ENCODE measurements around the gene CCDC158. TPM values are rescaled to one million over a fixed set of nuclear protein-coding genes. Genes with fewer than 3 reads are reported as not detected.

Gene CCDC158
- total RNA-seq (2021; fragmentation: NEBNext Ultra II Directional; extraction: Animal tissue kit (Norgen Biotek cat#: 25700)): not detected in 2 replicates
- polyA plus RNA-seq (2011; rRNA removed): not detected in 2 replicates
- polyA plus RNA-seq (2011; cell fraction: cytosol; rRNA removed): not detected
- polyA plus RNA-seq (2011; cell fraction: nucleus; rRNA removed): 0.04 TPM
- 0.05 TPM in 1 of 4 replicates, not detected in the others for polyA plus RNA-seq (2012, experiment 1 of 2)
- not detected for polyA plus RNA-seq (2012, experiment 2 of 2)
- 0.02 TPM for polyA plus RNA-seq (2013, experiment 1 of 2)
- polyA plus RNA-seq (2013, experiment 2 of 2): 0.02 TPM
- not detected in 2 replicates for polyA minus RNA-seq (2011; rRNA and poly(A)+ RNA removed)
- polyA minus RNA-seq (2011; cell fraction: cytosol; rRNA and poly(A)+ RNA removed): not detected
- polyA minus RNA-seq (2011; cell fraction: nucleus; rRNA and poly(A)+ RNA removed): not detected
- long read RNA-seq, experiment 1: 0 reads
- long read RNA-seq, experiment 2: 0 reads

DNA sequence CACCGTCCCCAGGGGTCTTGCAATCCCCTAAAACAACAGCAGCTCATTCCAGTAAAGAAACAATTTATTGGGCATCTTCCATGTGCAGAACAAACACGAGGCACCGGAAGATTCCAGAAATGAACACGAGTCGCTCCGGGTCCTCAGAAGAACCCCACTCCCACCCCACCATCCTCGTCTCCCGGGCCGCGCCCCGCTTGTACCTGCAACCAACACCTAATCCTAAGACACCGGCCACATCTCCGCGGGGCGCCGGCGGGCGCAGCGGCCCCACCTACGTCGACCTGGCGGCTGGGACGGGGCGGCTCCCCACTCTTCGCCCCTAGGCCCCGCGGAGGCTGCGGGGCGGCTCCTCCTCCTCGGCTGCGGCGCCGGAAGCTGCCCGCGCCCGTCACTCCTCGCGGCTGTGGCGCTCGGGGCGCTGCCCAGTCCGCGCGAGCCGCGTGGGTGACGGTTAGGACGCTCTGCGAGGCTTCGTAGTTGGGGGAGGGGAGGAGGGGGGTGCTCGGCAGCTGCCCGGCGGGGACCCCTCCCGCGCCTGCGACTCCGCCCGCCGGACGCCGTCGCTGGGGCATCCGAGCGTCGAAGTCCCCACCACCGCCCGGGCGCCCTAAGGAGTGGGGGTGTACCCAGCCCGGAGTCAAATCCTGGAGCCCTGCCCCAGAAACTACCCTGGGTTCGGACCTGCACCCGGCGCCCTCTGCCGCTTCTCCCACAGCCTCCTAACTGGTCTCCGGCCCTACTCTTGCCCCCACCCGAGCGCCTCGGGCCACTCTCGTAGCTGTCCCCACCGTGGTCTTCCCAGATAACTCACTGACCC lies at the start of gene CCDC158:
CCDC158 (minus strand) TSS at position 380 of the 820 bp plus-strand sequence. CDS start 17,934 bp downstream, outside the sequence.
- Histone ChIP-seq H2BK12ac (ENCODE audit: low read depth, low read length) (no peak within 1 kb of the TSS), H3K4ac (replicated peaks; ENCODE audit: insufficient read length, low read depth, low read length) (no peak within 1 kb of the TSS), H3K4me2 (ENCODE audit: insufficient read depth in 1 of 2, low read depth in 2 of 2, low read length in 2 of 2) (no peak within 1 kb of the TSS), H3K56ac (replicated peaks; ENCODE audit: insufficient read length, low read depth, low read length) (no peak within 1 kb of the TSS), H3K27ac (ENCODE audit: low read depth, low read length) (no peak within 1 kb of the TSS), H3K79me1 (ENCODE audit: low read depth, low read length) (no peaks in the 10 kb centered on the region), H3K18ac (ENCODE audit: extremely low read depth, low read length) (no peak within 1 kb of the TSS), H2BK20ac (ENCODE audit: low read length) (no peak within 1 kb of the TSS), H3K9me3 (ENCODE audit: insufficient read depth in 2 of 2, low read depth in 1 of 2, low read length in 1 of 2) (peaks cover 3 to 18% of the 10 kb centered on the region in 2 experiments; a peak in 3 of 4 replicates), H3K36me3 (ENCODE audit: control insufficient read depth in 2 of 4, insufficient read depth in 4 of 4, low read length in 3 of 4) (peaks cover 0 to 7% (median 0%) of the 10 kb centered on the region in 4 experiments; a peak in 1 of 8 replicates), H2BK15ac (ENCODE audit: low read length) (no peak within 1 kb of the TSS), H2AFZ (ENCODE audit: low read length) (peak within 1 kb of the TSS; percentile 89), H4K8ac (ENCODE audit: extremely low read depth, insufficient read depth, low read length) (no peak within 1 kb of the TSS), H4K5ac (ENCODE audit: insufficient read length, low read depth, low read length) (no peak within 1 kb of the TSS), H3K14ac (ENCODE audit: insufficient read length) (no peak within 1 kb of the TSS), H3K79me2 (ENCODE audit: control insufficient read depth in 1 of 2, insufficient read depth in 2 of 2, low read length in 2 of 2) (no peaks in the 10 kb centered on the region), H2BK120ac (replicated peaks; ENCODE audit: low read depth, low read length) (no peak within 1 kb of the TSS), H2AK5ac (ENCODE audit: low read depth, low read length) (no peak within 1 kb of the TSS), H3K23ac (ENCODE audit: insufficient read length) (no peak within 1 kb of the TSS), H2BK5ac (ENCODE audit: low read depth, low read length) (no peak within 1 kb of the TSS), H3K27me3 (replicated peaks in 1 of 4; ENCODE audit: control insufficient read depth in 3 of 4, extremely low read depth in 1 of 4, insufficient read depth in 3 of 4, low read length in 3 of 4) (no peaks in the 10 kb centered on the region), H3K4me3 (ENCODE audit: extremely low read depth in 1 of 4, insufficient read depth in 2 of 4, low read depth in 3 of 4, low read length in 4 of 4) (no peak within 1 kb of the TSS), H3K4me1 (replicated peaks in 1 of 4; ENCODE audit: control insufficient read depth in 3 of 4, insufficient read depth in 4 of 4, low read length in 3 of 4) (peaks cover 0 to 3% (median 0%) of the 10 kb centered on the region in 4 experiments; a peak in 2 of 7 replicates), H3K23me2 (ENCODE audit: low read depth, low read length) (no peaks in the 10 kb centered on the region; the same call in 1 of the 2 replicates), H3K9ac (replicated peaks in 1 of 4; ENCODE audit: extremely low read depth in 1 of 4, low read depth in 3 of 4, low read length in 3 of 4) (no peak within 1 kb of the TSS), H4K91ac (replicated peaks; ENCODE audit: insufficient read length, low read length) (no peak within 1 kb of the TSS), H4K20me1 (replicated peaks in 1 of 2; ENCODE audit: control insufficient read depth in 1 of 2, insufficient read depth in 2 of 2, low read length in 2 of 2) (no peaks in the 10 kb centered on the region)
- WGBS, 2 experiments (ENCODE audit: extremely low coverage in 1 of 2, insufficient coverage in 1 of 2, insufficient read length in 1 of 2, insufficient replicate concordance in 2 of 2, low coverage in 1 of 2, low lambda C conversion rate in 2 of 2, missing lambda C conversion rate in 1 of 2): 94% methylated on average over 48 of the region's 79 CpGs; no CpG with 5 or more reads in 1 of the 2 experiments
- no peak for FAIRE-seq
- ChIA-PET CTCF (ENCODE audit: partially characterized antibody) (interaction anchor here (1.0 to 2.0 kb wide), 4 partner anchors 10 to 241 kb away, joined by 3 to 8 read pairs (median 4); no protein-coding TSS in a partner anchor), POLR2A (ENCODE audit: partially characterized antibody) (interaction anchor here (1.2 kb wide), 1 partner anchor 13 kb away, joined by 3 read pairs; no protein-coding TSS in a partner anchor)
- no peak for DNase-seq (ENCODE audit: low read depth in 1 of 2, low spot score in 2 of 2)
- TF ChIP-seq KDM1A (IDR thresholded peaks at IDR 0.05; ENCODE audit: borderline replicate concordance, low read length): no peak

All from H1 (cell line).